HepG2 (cell line): ENCODE data around the gene TCAF1.

ENCODE experiments used
- CTCF ChIP-seq: sonication (generic); formaldehyde crosslinking; IDR thresholded peaks from 2 replicates; pipeline ENCODE4 v1.5.0; 2020; ENCODE audit warnings: mild to moderate bottlenecking, missing genetic modification reagents, moderate library complexity
- HIVEP1 ChIP-seq: sonication (generic); formaldehyde crosslinking; IDR thresholded peaks from 2 replicates; pipeline ENCODE4 v1.4.0; 2020; ENCODE audit warnings: mild to moderate bottlenecking, missing genetic modification reagents
- JUN ChIP-seq: sonication (generic); formaldehyde crosslinking; IDR thresholded peaks from 2 replicates; pipeline ENCODE4 v1.4.0; 2020; ENCODE audit warnings: mild to moderate bottlenecking, missing genetic modification reagents

DNA sequence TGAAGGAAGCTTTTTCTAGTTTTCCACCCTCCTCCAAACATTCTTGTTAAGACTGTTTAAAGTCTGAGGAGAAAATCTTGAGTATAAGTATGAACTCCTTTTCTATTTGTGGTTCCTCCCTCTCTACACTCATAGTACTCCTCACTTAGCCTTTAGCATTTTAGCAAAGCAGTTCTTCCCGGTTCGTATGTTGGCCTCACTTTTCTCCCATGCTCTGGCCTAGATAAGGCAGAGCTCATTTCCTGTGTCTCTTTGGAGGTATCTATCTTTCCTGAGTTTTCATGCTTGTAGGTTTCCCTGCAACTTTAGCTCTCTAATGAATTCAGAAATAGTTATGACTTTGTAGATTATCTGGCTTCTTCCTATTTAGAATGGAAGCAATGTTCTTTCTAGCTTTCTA lies 46.8 kb upstream of the TCAF1 start:
- no peak for TF ChIP-seq CTCF
- no peak for TF ChIP-seq HIVEP1 (CRISPR knock-in tag)
- TF ChIP-seq JUN: no peak
